ENCODE results near the gene ZNF280D. TPM values are rescaled to one million over a fixed set of nuclear protein-coding genes. Genes with fewer than 3 reads are reported as not detected.

ZNF280D gene, protein sequence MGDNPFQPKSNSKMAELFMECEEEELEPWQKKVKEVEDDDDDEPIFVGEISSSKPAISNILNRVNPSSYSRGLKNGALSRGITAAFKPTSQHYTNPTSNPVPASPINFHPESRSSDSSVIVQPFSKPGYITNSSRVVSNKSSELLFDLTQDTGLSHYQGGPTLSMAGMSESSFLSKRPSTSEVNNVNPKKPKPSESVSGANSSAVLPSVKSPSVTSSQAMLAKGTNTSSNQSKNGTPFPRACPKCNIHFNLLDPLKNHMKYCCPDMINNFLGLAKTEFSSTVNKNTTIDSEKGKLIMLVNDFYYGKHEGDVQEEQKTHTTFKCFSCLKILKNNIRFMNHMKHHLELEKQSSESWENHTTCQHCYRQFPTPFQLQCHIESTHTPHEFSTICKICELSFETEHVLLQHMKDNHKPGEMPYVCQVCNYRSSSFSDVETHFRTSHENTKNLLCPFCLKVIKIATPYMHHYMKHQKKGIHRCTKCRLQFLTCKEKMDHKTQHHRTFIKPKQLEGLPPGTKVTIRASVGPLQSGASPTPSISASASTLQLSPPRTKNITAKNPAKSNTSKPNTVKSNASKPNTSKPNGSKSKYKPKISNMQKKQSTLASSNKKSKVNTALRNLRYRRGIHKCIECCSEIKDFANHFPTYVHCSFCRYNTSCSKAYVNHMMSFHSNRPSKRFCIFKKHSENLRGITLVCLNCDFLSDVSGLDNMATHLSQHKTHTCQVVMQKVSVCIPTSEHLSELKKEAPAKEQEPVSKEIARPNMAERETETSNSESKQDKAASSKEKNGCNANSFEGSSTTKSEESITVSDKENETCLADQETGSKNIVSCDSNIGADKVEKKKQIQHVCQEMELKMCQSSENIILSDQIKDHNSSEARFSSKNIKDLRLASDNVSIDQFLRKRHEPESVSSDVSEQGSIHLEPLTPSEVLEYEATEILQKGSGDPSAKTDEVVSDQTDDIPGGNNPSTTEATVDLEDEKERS
- 14.2 and 30.3 TPM in 2 replicates for total RNA-seq

GRCh38 chr15:56733136-56734012 is at the start of gene ZNF280D:
Gene ZNF280D, minus strand, starts transcription at chr15:56733509. Its CDS starts 26,400 bp downstream, at chr15:56707109.

Other genes starting within 250 kb of the ZNF280D start
- 56.2 and 124 TPM in 2 replicates for gene TCF12, start 185.1 kb upstream of the ZNF280D start, total RNA-seq

All from bladder microvascular endothelial cell (primary cell).